Colonic mucosa (tissue), 4 donors: ENCODE data around the gene SLC27A4. TPM values are rescaled to one million over a fixed set of nuclear protein-coding genes. Genes with fewer than 3 reads are reported as not detected.

Experiments
- DNase-seq: peaks from one replicate; pipeline ENCODE4 v3.0.0-alpha.2; 2020
- H3K27ac ChIP-seq: fragments of 200-600 bp; one replicate; pipeline ENCODE4 v1.8.0; 2021
- H3K27me3 ChIP-seq: fragments of 200-600 bp; one replicate; pipeline ENCODE4 v1.8.0; 2021
- H3K36me3 ChIP-seq: fragments of 200-600 bp; one replicate; pipeline ENCODE4 v1.8.0; 2021
- H3K4me1 ChIP-seq: fragments of 200-600 bp; one replicate; pipeline ENCODE4 v1.8.0; 2021; ENCODE audit warnings: mild to moderate bottlenecking
- H3K4me3 ChIP-seq: fragments of 200-600 bp; one replicate; pipeline ENCODE4 v1.8.0; 2021
- H3K9ac ChIP-seq, 2 donors: one replicate each; pipeline ENCODE4 v1.7.0; 2013; ENCODE audit warnings: control low read depth in 2 of 2, low read depth in 2 of 2, low read length in 2 of 2
- H3K9me3 ChIP-seq: fragments of 200-600 bp; one replicate; pipeline ENCODE4 v1.8.0; 2021
- CTCF ChIP-seq: fragments of 200-600 bp; IDR thresholded peaks from one replicate; pipeline ENCODE4 v1.8.0; 2022; ENCODE audit warnings: antibody characterized with exemption, mild to moderate bottlenecking
- intact Hi-C: fragments of 100-400 bp; cut with DNase I; formaldehyde crosslinking; loops from one replicate; pipeline ENCODE4 v1.14.1; 2022
- microRNA-seq: library from miRNA; unstranded; fragments of <30 nt; microRNA quantifications from one replicate; pipeline ENCODE4, GENCODE V29; 2019
- total RNA-seq, 2 donors: library from RNA; stranded (reverse); fragmentation: NEBNext Ultra II Directional in 1 of 2; extraction: Animal tissue kit (Norgen Biotek cat#: 25700) in 1 of 2; gene quantifications; one replicate each; pipeline ENCODE4 v1.2.1, GENCODE V29; 2021
- donor health status: healthy.
- donor health status: DM: no; HTN: no; CAD: no.
- donor health status: DM: no; HTN: no; CAD: no.

SLC27A4 gene
- total RNA-seq, 2 donors from 2014 or later, result 26.8 to 68.3 TPM

- Histone ChIP-seq H3K9me3 (no peaks in the 10 kb centered on the region), H3K9ac (no peak overlapping the region), H3K27me3 (no peaks in the 10 kb centered on the region), H3K4me3 (no peak overlapping the region), H3K36me3 (no peaks in the 10 kb centered on the region), H3K4me1 (no peaks in the 10 kb centered on the region), H3K27ac (no peak overlapping the region)
- DNase-seq, result no peak
- intact Hi-C loops, result no loop called here
- TF ChIP-seq CTCF, result no peak
These were observed 69.1 kb downstream of the SLC27A4 start for GRCh38 chr9:128409450-128409849.

DNA sequence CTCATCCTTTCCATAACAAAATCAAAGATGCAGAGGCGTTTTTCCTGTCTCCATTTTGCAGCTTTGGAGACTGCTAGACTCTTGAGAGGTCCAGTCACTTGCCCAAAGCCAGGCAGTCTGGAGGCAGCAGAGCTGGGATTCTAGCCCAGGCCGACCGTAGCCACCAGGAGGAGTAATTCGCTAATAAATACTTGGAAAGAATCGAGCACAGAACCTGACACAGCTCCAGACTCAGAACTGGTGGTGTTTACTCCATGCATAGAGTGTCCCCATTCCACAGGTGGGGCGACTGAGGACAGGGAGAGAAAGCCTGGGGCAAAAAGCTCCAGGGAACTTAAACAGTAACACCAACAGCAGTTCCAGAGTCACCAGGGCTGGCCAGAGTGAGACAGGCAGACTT lies 69.7 kb downstream of the SLC27A4 start:
- no peaks in the 10 kb centered on the region for H3K9me3 ChIP-seq
- no peak overlapping the region for H3K27ac ChIP-seq
- no peak overlapping the region for H3K4me3 ChIP-seq
- no peak for DNase-seq
- TF ChIP-seq CTCF, result no peak
- no peaks in the 10 kb centered on the region for H3K4me1 ChIP-seq
- no peak overlapping the region for H3K9ac ChIP-seq
- no peaks in the 10 kb centered on the region for H3K27me3 ChIP-seq
- no peaks in the 10 kb centered on the region for H3K36me3 ChIP-seq
- intact Hi-C loops, result loop anchor here (5.0 to 10.0 kb wide), 2 partner anchors 48 to 115 kb away; no protein-coding TSS in a partner anchor

Small RNA genes lying within 50 kb of the gene (microRNA-seq; reads per million reads assigned to microRNA genes)
- gene MIR219B, result not detected

Other genes starting within 250 kb of the SLC27A4 start
- 100 to 1,000 TPM in 1 of 2 donors, 10 to 100 TPM in 1; 93.7 to 142 TPM for gene PTGES2, start 212.8 kb upstream of the SLC27A4 start, total RNA-seq
- gene LCN2, start 191.1 kb upstream of the SLC27A4 start, total RNA-seq, result 100 to 1,000 TPM; 162 to 374 TPM
- 10 to 100 TPM; 47.5 to 53.0 TPM for gene BBLN, start 180.3 kb upstream of the SLC27A4 start, total RNA-seq
- 10 to 100 TPM; 97.5 to 97.7 TPM for gene CIZ1, start 149.0 kb upstream of the SLC27A4 start, total RNA-seq
- gene DNM1, start 137.1 kb upstream of the SLC27A4 start, total RNA-seq, result 1 to 10 TPM; 2.5 to 6.8 TPM
- gene GOLGA2, start 64.5 kb upstream of the SLC27A4 start, total RNA-seq, result 10 to 100 TPM; 88.6 to 92.2 TPM
- 10 to 100 TPM; 14.4 to 24.2 TPM for gene SWI5, start 64.3 kb upstream of the SLC27A4 start, total RNA-seq
- 10 to 100 TPM; 24.5 to 40.0 TPM for gene TRUB2, start 18.1 kb upstream of the SLC27A4 start, total RNA-seq
- gene COQ4, start 17.7 kb upstream of the SLC27A4 start, total RNA-seq, result 10 to 100 TPM; 40.8 to 59.5 TPM
- 10 to 100 TPM; 55.2 to 77.3 TPM for gene URM1, start 30.8 kb downstream of the SLC27A4 start, total RNA-seq
- 1 to 10 TPM; 4.9 to 9.3 TPM for gene CERCAM, start 80.3 kb downstream of the SLC27A4 start, total RNA-seq
- gene ODF2, start 115.5 kb downstream of the SLC27A4 start, total RNA-seq, result 10 to 100 TPM; 14.9 to 36.2 TPM
- 10 to 100 TPM; 30.7 to 44.5 TPM for gene GLE1, start 164.2 kb downstream of the SLC27A4 start, total RNA-seq
- gene SPTAN1, start 212.1 kb downstream of the SLC27A4 start, total RNA-seq, result 100 to 1,000 TPM; 263 to 282 TPM